Mucosa of stomach (tissue), 1 donor: ENCODE measurements around the gene GALM.

Source experiments
- H3K27me3 ChIP-seq: one replicate; pipeline ENCODE4 v1.7.0; 2013; ENCODE audit warnings: mild to moderate bottlenecking, low read length; ENCODE audit not compliant: control insufficient read depth, insufficient read depth
- H3K36me3 ChIP-seq: one replicate; pipeline ENCODE4 v1.7.0; 2013; ENCODE audit warnings: low read length; ENCODE audit not compliant: control insufficient read depth, insufficient read depth
- H3K4me1 ChIP-seq: one replicate; pipeline ENCODE4 v1.7.0; 2013; ENCODE audit warnings: mild to moderate bottlenecking, low read length; ENCODE audit not compliant: control insufficient read depth, insufficient read depth
- H3K4me3 ChIP-seq: one replicate; pipeline ENCODE4 v1.7.0; 2013; ENCODE audit warnings: low read length
- H3K9ac ChIP-seq: one replicate; pipeline ENCODE4 v1.7.0; 2013; ENCODE audit warnings: mild to moderate bottlenecking, low read length, moderate library complexity
- H3K9me3 ChIP-seq: one replicate; pipeline ENCODE4 v1.7.0; 2013; ENCODE audit warnings: mild to moderate bottlenecking, low read length, moderate library complexity; ENCODE audit not compliant: control insufficient read depth
- donor health status: Pancreatic carcinoma.

The GALM gene

DNA sequence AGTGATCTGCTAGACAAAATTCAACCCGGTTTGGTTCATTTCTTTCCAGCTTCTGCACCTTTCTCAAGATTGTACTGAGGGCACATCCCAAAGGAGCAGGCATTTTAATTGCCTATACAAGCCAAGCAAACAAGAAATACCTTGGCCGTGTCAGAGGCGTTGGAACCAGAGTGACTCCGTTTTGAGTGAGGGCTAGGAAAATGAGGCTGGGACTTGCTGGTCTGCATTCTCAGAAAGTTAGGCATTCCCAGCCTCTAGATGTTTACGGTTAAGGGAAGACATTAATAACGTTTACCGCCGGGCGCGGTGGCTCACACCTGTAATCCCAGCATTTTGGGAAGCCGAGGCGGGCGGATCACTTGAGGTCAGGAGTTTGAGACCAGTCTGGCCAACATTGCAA, 110.6 kb downstream of the GALM start:
- H3K9me3 ChIP-seq, result no peaks in the 10 kb centered on the region
- H3K36me3 ChIP-seq, result no peaks in the 10 kb centered on the region
- H3K4me1 ChIP-seq, result no peaks in the 10 kb centered on the region
- no peak overlapping the region for H3K4me3 ChIP-seq
- H3K9ac ChIP-seq, result no peak overlapping the region
- H3K27me3 ChIP-seq, result no peaks in the 10 kb centered on the region

GRCh38 chr2:38778687-38779082, 112.8 kb downstream of the GALM start:
- Histone ChIP-seq H3K9me3 (no peaks in the 10 kb centered on the region), H3K4me3 (peak overlapping the region; percentile 60), H3K4me1 (peaks cover 4% of the 10 kb centered on the region), H3K27me3 (no peaks in the 10 kb centered on the region), H3K9ac (peak overlapping the region; percentile 77), H3K36me3 (no peaks in the 10 kb centered on the region)

DNA sequence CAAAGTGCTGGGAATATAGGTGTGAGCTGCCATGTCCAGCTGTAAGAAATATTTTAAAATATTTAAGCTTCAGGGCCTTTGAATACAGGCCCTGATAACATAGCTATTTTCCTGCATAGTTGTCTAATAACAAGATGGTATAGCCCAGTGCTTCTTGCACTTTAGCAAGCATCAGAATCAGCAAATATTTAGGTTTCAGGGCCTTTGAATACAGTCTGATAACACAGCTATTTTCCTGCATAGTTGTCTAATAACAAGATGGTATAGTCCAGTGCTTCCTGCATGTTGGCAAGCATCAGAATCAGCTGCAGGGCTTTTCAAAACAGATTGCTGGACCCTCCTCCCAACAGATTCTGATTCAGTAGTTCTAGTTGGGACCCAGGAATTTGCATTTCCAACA, 117.7 kb downstream of the GALM start:
- H3K9me3 ChIP-seq, result no peaks in the 10 kb centered on the region
- H3K36me3 ChIP-seq, result no peaks in the 10 kb centered on the region
- peaks cover 13% of the 10 kb centered on the region for H3K4me1 ChIP-seq
- no peak overlapping the region for H3K9ac ChIP-seq
- H3K4me3 ChIP-seq, result no peak overlapping the region
- no peaks in the 10 kb centered on the region for H3K27me3 ChIP-seq
